AG04450 (cell line): ENCODE data around the gene PROX2. TPM values are rescaled to one million over a fixed set of nuclear protein-coding genes. Genes with fewer than 3 reads are reported as not detected.

Source experiments
- CTCF ChIA-PET: fragments of 300-600, 350-600 bp; formaldehyde crosslinking; extraction: SDS; loops from one replicate; lab custom pipeline; 2022; ENCODE audit warnings: antibody characterized with exemption, inconsistent platforms; lab: Charles Lee
- POLR2A ChIA-PET: fragments of 350-600 bp; formaldehyde crosslinking; extraction: SDS; loops from one replicate; lab custom pipeline; 2021; ENCODE audit warnings: antibody characterized with exemption, inconsistent platforms; lab: Yijun Ruan, JAX
- DNase-seq: peaks from one replicate; pipeline ENCODE4 v3.0.0-alpha.2; 2011; ENCODE audit warnings: low read depth, low spot score
- H3K27ac ChIP-seq: one replicate; pipeline ENCODE4 v1.5.1; 2012; ENCODE audit warnings: low read depth, low read length, control low read depth
- H3K27me3 ChIP-seq: one replicate; pipeline ENCODE4 v1.6.0; 2012; ENCODE audit warnings: low read length; ENCODE audit not compliant: control insufficient read depth, insufficient read depth
- H3K4me3 ChIP-seq: 2 replicates; pipeline ENCODE4 v1.5.1; 2011; ENCODE audit warnings: mild to moderate bottlenecking, low read depth, low read length, control low read depth
- H3K9me3 ChIP-seq: 2 replicates; pipeline ENCODE4 v1.5.1; 2012; ENCODE audit warnings: low read length; ENCODE audit not compliant: control insufficient read depth, insufficient read depth
- CTCF ChIP-seq: IDR thresholded peaks from 2 replicates; pipeline ENCODE4 v1.5.1; 2011; ENCODE audit warnings: low read depth, low read length, control low read depth, inconsistent platforms
- polyA plus RNA-seq: library from polyadenylated mRNA; depleted of rRNA; stranded (reverse); fragments of >200 nt; gene quantifications from 2 replicates; pipeline ENCODE4 v1.2.3, GENCODE V29; 2011

Gene PROX2
- polyA plus RNA-seq, 1 experiment = not detected

GRCh38 chr14:74909911-74910310, 34.0 kb upstream of the PROX2 start:
- Histone ChIP-seq H3K27me3 (no peaks in the 10 kb centered on the region), H3K4me3 (no peak overlapping the region), H3K27ac (no peak overlapping the region), H3K9me3 (no peaks in the 10 kb centered on the region)
- CTCF ChIA-PET = interaction anchor here (4.1 to 4.5 kb wide), 2 partner anchors 49 to 178 kb away, joined by 21 to 39 read pairs; no protein-coding TSS in a partner anchor
- POLR2A ChIA-PET = no interaction called here
- DNase-seq = no peak
- no peak for TF ChIP-seq CTCF

DNA sequence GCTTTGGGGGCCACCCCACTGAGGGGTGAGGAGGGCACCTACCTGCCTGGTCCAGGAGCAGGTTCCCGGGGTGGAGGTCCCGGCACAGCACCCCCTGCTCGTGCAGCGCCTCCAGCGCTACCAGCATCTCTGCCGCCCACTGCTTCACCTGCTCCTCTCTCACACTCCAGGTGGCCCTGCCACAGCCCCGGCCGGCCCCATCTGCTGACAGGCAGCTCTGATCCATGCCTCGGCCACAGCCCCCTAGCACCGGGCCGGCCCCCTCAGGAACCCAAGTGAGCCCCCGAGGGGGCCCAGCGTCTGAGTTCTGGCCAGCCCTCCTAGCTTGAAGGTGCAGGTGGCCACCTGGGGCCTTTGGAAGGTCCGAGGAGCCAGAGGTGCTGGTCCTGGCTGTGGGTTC, 33.6 kb upstream of the PROX2 start:
- H3K9me3 ChIP-seq = no peaks in the 10 kb centered on the region
- CTCF ChIA-PET = interaction anchor here (4.1 to 4.5 kb wide), 2 partner anchors 48 to 179 kb away, joined by 21 to 39 read pairs; no protein-coding TSS in a partner anchor
- H3K27ac ChIP-seq = no peak overlapping the region
- TF ChIP-seq CTCF = no peak
- POLR2A ChIA-PET = no interaction called here
- no peak overlapping the region for H3K4me3 ChIP-seq
- no peaks in the 10 kb centered on the region for H3K27me3 ChIP-seq
- no peak for DNase-seq

DNA sequence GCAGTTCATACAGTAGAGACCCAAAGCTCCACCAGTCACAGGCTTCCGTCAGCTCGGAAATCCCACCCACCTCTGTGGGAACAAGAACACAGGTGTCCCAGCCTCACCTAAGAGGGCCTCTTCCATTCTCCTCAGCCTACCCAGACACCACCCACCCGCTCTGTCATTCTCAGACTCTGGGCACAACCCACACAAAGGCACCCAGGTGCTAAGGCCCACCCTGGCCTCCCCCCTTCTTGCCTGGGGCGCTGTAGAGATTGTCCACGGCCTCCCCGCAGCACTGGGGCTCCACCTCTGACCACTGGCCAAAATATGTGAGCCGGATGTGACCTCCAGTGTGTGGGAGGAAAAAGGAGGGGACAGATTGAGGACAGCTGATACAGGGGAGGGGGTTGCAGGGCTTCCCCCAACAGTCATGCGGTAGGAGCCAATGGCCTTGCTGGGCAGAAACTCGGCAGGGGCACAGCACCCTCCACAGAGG, 33.0 kb upstream of the PROX2 start:
- POLR2A ChIA-PET = no interaction called here
- TF ChIP-seq CTCF = no peak
- DNase-seq = no peak
- H3K27me3 ChIP-seq = no peaks in the 10 kb centered on the region
- no peak overlapping the region for H3K27ac ChIP-seq
- no peak overlapping the region for H3K4me3 ChIP-seq
- CTCF ChIA-PET = interaction anchor here (4.5 to 5.8 kb wide), 3 partner anchors 48 to 180 kb away, joined by 39 to 227 read pairs (median 44); no protein-coding TSS in a partner anchor
- no peaks in the 10 kb centered on the region for H3K9me3 ChIP-seq

GRCh38 chr14:74907744-74908143, 31.8 kb upstream of the PROX2 start:
- no peak for TF ChIP-seq CTCF
- H3K4me3 ChIP-seq = no peak overlapping the region
- ChIA-PET CTCF (interaction anchor here (1.5 to 5.8 kb wide), 4 partner anchors 13 to 299 kb away, joined by 5 to 227 read pairs (median 58); no protein-coding TSS in a partner anchor), POLR2A (interaction anchor here (0.6 to 1.0 kb wide), 2 partner anchors 47 to 56 kb away, joined by 5 to 6 read pairs; no protein-coding TSS in a partner anchor)
- no peaks in the 10 kb centered on the region for H3K27me3 ChIP-seq
- no peaks in the 10 kb centered on the region for H3K9me3 ChIP-seq
- H3K27ac ChIP-seq = no peak overlapping the region
- DNase-seq = no peak

DNA sequence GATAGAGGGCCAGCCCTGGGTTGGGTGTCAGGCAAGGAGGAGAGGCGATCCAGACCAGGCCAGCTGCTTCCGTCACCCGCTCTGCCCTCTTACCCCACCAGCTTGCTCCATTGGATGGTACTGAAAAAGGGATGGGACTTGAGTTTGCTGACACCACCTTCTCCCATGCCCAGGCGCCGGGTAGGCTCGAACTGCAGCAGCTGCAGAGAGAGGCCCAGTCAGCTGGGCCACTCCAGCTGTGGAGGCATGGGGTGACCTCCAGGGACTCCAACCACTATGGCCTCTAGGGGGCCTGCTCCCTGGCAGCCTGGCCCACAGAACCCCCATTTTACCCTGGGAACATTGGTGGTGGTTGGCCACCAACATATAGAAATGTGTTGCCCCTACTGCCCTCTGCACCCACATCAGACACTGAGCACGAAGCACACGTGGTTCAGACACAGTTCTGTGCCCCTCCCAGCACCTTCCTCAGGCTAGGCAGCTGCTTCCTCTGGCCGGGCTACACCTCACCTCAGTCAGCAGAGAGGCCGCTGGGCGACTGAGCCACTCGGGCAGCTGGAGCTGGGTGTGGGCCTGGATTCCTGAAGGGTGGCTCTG, 31.1 kb upstream of the PROX2 start:
- H3K4me3 ChIP-seq = no peak overlapping the region
- no peaks in the 10 kb centered on the region for H3K9me3 ChIP-seq
- ChIA-PET POLR2A (interaction anchor here (1.0 kb wide), 1 partner anchor 46 kb away, joined by 6 read pairs; no protein-coding TSS in a partner anchor), CTCF (interaction anchor here (1.5 to 5.8 kb wide), 6 partner anchors 11 to 298 kb away, joined by 5 to 227 read pairs (median 45); partner anchors contain the start of gene PROX2)
- DNase-seq = no peak
- TF ChIP-seq CTCF = peak; percentile 28
- H3K27me3 ChIP-seq = no peaks in the 10 kb centered on the region
- H3K27ac ChIP-seq = no peak overlapping the region
